Panc1 (cell line): ENCODE measurements around the gene SERGEF. TPM values are rescaled to one million over a fixed set of nuclear protein-coding genes. Genes with fewer than 3 reads are reported as not detected.

Experiments
- ATAC-seq: fragments of 200-7000 bp; cut with Tn5 transposase; 2 replicates; pipeline ENCODE4 v1.9.1; 2020; ENCODE audit warnings: mild to moderate bottlenecking, moderate library complexity
- BruUV-seq: library from RNA; stranded (reverse); fragments of 400-500 nt; replicated peaks from 2 replicates; lab custom pipeline; 2021; lab: Mats Ljungman, UMichigan
- CTCF ChIA-PET: fragments of 300-600 bp; sonication (Branson Sonifier 250); formaldehyde crosslinking; loops from one replicate; lab custom pipeline; 2022; ENCODE audit warnings: antibody characterized with exemption; lab: Charles Lee
- POLR2A ChIA-PET: fragments of 300-600 bp; sonication (Branson Sonifier 250); formaldehyde crosslinking; loops from one replicate; lab custom pipeline; 2022; ENCODE audit warnings: antibody characterized with exemption; lab: Charles Lee
- DNase-seq: peaks from one replicate; pipeline ENCODE4 v3.0.0-alpha.2; 2010; ENCODE audit warnings: low read depth, low spot score
- H3K27ac ChIP-seq: 2 replicates; pipeline ENCODE4 v1.5.1; 2011; ENCODE audit warnings: mild to moderate bottlenecking, low read length, inconsistent platforms
- H3K27me3 ChIP-seq: fragments of 200-500 bp; sonication (Bioruptor generic); 2 replicates; pipeline ENCODE4 v1.6.0; 2014; ENCODE audit warnings: low read length, inconsistent platforms; ENCODE audit not compliant: control insufficient read depth, insufficient read depth
- H3K36me3 ChIP-seq: fragments of 200-500 bp; sonication (Bioruptor generic); 2 replicates; pipeline ENCODE4 v1.5.1; 2014; ENCODE audit warnings: inconsistent platforms, mild to moderate bottlenecking, low read length, moderate library complexity; ENCODE audit not compliant: control insufficient read depth, insufficient read depth
- H3K4me1 ChIP-seq: 2 replicates; pipeline ENCODE4 v1.5.1; 2011; ENCODE audit warnings: inconsistent platforms, mild to moderate bottlenecking, low read length, moderate library complexity; ENCODE audit not compliant: control insufficient read depth, insufficient read depth
- H3K4me3 ChIP-seq, 2 experiments: 2 replicates each; pipeline ENCODE4 v1.5.1; 2011 to 2012; ENCODE audit warnings: low read depth in 2 of 2, low read length in 2 of 2, mild to moderate bottlenecking in 2 of 2, inconsistent platforms in 1 of 2, moderate library complexity in 1 of 2
- H3K9me3 ChIP-seq: fragments of 200-500 bp; sonication (Bioruptor generic); 2 replicates; pipeline ENCODE4 v1.5.1; 2014; ENCODE audit warnings: low read depth, mild to moderate bottlenecking, inconsistent platforms, low read length, moderate library complexity; ENCODE audit not compliant: control insufficient read depth, insufficient read depth
- POLR2AphosphoS5 ChIP-seq: IDR thresholded peaks from 2 replicates; pipeline ENCODE4 v1.6.1; 2012; ENCODE audit warnings: mild to moderate bottlenecking, low read depth, low read length, moderate library complexity
- SIN3A ChIP-seq: IDR thresholded peaks from 2 replicates; pipeline ENCODE4 v1.6.1; 2012; ENCODE audit warnings: low read depth, mild to moderate bottlenecking, low read length, moderate library complexity, borderline replicate concordance; ENCODE audit not compliant: insufficient read depth
- TCF7L2 ChIP-seq: IDR thresholded peaks from 2 replicates; pipeline ENCODE4 v1.6.1; 2011; ENCODE audit warnings: mild to moderate bottlenecking, low read depth, low read length, inconsistent platforms
- in situ Hi-C: cut with HindIII; loops from 2 replicates; pipeline ENCODE4 v1.10.0; 2016; ENCODE audit warnings: low sequenced_read_pairs, low pct_unique_long_range_greater_than_20kb
- intact Hi-C: fragments of 100-400 bp; cut with micrococcal nuclease; formaldehyde crosslinking; loops from one replicate; pipeline ENCODE4 v1.10.0; 2022; ENCODE audit not compliant: unreplicated experiment
- total RNA-seq: library from RNA; stranded (reverse); gene quantifications from one replicate; pipeline ENCODE4 v1.2.1, GENCODE V29; 2021; ENCODE audit not compliant: unreplicated experiment
- TF ChIP-seq, protein P1 (sequence below), 2 experiments: IDR thresholded peaks; 2 replicates each; pipeline ENCODE4 v1.6.1; 2011 to 2012; ENCODE audit warnings: low read depth in 2 of 2, control low read depth in 1 of 2, low read length in 1 of 2, mild to moderate bottlenecking in 1 of 2, moderate library complexity in 1 of 2; ENCODE audit not compliant: insufficient read depth in 1 of 2
- TF ChIP-seq, protein P2 (sequence below): fragments of 450-650 bp; IDR thresholded peaks from 2 replicates; pipeline ENCODE4 v1.5.1; 2017; ENCODE audit warnings: mild to moderate bottlenecking

Gene SERGEF
- total RNA-seq, 1 experiment from 2014 or later: 35.5 TPM

DNA sequence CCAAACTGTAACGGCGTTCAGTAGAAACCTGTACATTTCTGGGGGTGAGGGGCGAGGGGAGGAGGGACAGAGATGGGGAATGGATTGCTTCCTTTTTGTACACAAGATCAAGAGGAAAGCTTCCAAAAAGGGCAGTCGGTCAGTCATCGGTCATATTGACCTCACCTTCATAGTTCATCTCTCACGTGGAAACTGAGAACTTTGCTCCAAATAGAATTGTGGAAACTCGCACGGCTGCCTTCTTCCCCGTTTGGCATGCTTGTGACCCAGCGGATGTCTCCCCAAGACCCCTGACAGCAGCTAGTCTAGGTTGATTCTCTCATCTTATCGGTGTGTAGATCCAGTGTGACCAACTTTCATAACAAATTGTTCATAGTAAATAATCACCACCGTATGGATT is 230.7 kb downstream of the SERGEF start:
- ChIA-PET CTCF (interaction anchor here (0.7 kb wide), 1 partner anchor 47 kb away, joined by 3 read pairs; no protein-coding TSS in a partner anchor), POLR2A (no interaction called here)
- ATAC-seq: no peak
- DNase-seq: no peak
- Histone ChIP-seq H3K36me3 (no peaks in the 10 kb centered on the region), H3K4me1 (no peaks in the 10 kb centered on the region), H3K4me3 (no peak overlapping the region), H3K27ac (no peak overlapping the region), H3K27me3 (no peaks in the 10 kb centered on the region), H3K9me3 (no peaks in the 10 kb centered on the region)
- intact Hi-C loops: no loop called here
- in situ Hi-C loops: no loop called here
- BruUV-seq: no TSS peak
- no peak for TF ChIP-seq TCF7L2
- TF ChIP-seq, protein P1, sequence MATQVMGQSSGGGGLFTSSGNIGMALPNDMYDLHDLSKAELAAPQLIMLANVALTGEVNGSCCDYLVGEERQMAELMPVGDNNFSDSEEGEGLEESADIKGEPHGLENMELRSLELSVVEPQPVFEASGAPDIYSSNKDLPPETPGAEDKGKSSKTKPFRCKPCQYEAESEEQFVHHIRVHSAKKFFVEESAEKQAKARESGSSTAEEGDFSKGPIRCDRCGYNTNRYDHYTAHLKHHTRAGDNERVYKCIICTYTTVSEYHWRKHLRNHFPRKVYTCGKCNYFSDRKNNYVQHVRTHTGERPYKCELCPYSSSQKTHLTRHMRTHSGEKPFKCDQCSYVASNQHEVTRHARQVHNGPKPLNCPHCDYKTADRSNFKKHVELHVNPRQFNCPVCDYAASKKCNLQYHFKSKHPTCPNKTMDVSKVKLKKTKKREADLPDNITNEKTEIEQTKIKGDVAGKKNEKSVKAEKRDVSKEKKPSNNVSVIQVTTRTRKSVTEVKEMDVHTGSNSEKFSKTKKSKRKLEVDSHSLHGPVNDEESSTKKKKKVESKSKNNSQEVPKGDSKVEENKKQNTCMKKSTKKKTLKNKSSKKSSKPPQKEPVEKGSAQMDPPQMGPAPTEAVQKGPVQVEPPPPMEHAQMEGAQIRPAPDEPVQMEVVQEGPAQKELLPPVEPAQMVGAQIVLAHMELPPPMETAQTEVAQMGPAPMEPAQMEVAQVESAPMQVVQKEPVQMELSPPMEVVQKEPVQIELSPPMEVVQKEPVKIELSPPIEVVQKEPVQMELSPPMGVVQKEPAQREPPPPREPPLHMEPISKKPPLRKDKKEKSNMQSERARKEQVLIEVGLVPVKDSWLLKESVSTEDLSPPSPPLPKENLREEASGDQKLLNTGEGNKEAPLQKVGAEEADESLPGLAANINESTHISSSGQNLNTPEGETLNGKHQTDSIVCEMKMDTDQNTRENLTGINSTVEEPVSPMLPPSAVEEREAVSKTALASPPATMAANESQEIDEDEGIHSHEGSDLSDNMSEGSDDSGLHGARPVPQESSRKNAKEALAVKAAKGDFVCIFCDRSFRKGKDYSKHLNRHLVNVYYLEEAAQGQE (IDR thresholded peaks at IDR 0.05; ENCODE audit: insufficient read depth in 1 of 2, low read depth in 2 of 2, low read length in 1 of 2): no peak
- TF ChIP-seq, protein P2, sequence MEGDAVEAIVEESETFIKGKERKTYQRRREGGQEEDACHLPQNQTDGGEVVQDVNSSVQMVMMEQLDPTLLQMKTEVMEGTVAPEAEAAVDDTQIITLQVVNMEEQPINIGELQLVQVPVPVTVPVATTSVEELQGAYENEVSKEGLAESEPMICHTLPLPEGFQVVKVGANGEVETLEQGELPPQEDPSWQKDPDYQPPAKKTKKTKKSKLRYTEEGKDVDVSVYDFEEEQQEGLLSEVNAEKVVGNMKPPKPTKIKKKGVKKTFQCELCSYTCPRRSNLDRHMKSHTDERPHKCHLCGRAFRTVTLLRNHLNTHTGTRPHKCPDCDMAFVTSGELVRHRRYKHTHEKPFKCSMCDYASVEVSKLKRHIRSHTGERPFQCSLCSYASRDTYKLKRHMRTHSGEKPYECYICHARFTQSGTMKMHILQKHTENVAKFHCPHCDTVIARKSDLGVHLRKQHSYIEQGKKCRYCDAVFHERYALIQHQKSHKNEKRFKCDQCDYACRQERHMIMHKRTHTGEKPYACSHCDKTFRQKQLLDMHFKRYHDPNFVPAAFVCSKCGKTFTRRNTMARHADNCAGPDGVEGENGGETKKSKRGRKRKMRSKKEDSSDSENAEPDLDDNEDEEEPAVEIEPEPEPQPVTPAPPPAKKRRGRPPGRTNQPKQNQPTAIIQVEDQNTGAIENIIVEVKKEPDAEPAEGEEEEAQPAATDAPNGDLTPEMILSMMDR: no peak
- TF ChIP-seq SIN3A: no peak
- no peak for TF ChIP-seq POLR2AphosphoS5

DNA sequence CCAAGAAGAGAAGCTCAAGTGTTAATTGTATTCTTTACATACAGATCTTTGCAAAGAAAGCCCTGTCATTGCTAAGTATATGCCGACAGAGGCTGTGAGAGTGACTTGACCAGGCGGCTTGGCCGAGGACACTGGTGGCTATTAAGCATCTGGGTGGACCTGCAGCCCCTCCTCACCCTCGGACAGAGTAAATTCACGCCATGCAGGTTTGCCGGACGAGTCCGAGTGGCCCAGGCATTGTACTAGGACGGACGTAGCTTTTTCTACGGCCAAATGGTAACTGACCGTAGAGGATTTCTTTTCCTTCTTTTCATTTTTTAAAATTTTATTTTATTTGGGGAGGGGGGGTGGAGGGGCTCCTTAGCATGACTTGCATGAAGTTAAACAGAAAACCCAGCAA is 231.2 kb downstream of the SERGEF start:
- Histone ChIP-seq H3K4me1 (no peaks in the 10 kb centered on the region), H3K9me3 (no peaks in the 10 kb centered on the region), H3K27ac (no peak overlapping the region), H3K27me3 (no peaks in the 10 kb centered on the region), H3K4me3 (no peak overlapping the region), H3K36me3 (no peaks in the 10 kb centered on the region)
- no peak for ATAC-seq
- in situ Hi-C loops (no loop called here), intact Hi-C loops (no loop called here)
- no peak for TF ChIP-seq SIN3A
- TF ChIP-seq POLR2AphosphoS5: no peak
- TF ChIP-seq, protein P1 (IDR thresholded peaks at IDR 0.05; ENCODE audit: insufficient read depth in 1 of 2, low read depth in 2 of 2, low read length in 1 of 2): no peak
- TF ChIP-seq, protein P2: no peak
- TF ChIP-seq TCF7L2: no peak
- no TSS peak for BruUV-seq
- POLR2A ChIA-PET: no interaction called here
- CTCF ChIA-PET: no interaction called here
- no peak for DNase-seq
